ENCODE measurements around the gene RENBP.
A peak's percentile ranks its signal among the peaks of the same experiment; 100 is the strongest.

Gene RENBP

DNA sequence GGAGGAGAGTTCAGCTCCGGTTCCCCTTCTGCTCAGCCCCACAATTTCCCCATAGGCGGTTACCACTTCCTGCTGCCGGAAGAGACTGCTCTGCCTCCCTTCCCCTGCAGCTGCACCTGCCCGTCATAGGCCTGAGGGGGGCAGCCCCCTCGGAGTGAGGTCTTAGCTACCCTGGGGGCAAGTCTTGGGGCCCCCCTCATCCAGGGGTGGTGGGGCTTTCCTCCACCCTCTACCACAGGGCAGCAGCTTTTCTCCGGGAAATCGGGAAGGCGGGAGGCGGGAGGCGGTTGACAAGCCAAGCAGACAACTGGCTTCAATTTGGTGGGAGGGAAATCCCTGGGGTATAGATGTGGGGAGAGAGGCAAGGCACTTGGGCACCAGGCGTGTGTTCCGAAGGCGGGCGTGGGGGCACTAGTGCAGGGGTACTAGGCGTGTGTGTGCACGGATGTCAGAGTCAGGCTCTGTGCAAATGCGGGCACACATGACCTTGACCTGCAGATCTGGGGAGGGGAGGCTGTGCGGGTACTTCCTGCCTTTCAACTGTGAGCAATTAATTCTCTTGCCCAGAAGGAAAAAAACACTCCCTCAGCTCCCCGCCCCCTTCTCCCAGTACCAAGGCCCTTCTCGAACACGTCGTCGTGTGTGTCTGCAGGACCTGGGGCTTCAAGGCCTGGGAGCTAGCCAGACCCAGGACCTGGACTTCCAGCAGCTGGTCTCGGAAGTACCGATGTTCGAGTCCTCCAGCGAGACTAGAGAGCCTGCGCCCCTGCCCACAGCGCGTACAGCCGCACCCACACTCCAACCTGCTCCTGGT lies 17.4 kb downstream of the RENBP start:
- in situ Hi-C loops (cut with MboI; ENCODE audit: low pct_unique_long_range_greater_than_20kb, low sequenced_read_pairs, unreplicated experiment), result loop anchor here (25.0 kb wide), 1 partner anchor 965 kb away; no protein-coding TSS in a partner anchor
- peak; percentile 92 for DNase-seq (ENCODE audit: low spot score)
- TF ChIP-seq, protein P1, sequence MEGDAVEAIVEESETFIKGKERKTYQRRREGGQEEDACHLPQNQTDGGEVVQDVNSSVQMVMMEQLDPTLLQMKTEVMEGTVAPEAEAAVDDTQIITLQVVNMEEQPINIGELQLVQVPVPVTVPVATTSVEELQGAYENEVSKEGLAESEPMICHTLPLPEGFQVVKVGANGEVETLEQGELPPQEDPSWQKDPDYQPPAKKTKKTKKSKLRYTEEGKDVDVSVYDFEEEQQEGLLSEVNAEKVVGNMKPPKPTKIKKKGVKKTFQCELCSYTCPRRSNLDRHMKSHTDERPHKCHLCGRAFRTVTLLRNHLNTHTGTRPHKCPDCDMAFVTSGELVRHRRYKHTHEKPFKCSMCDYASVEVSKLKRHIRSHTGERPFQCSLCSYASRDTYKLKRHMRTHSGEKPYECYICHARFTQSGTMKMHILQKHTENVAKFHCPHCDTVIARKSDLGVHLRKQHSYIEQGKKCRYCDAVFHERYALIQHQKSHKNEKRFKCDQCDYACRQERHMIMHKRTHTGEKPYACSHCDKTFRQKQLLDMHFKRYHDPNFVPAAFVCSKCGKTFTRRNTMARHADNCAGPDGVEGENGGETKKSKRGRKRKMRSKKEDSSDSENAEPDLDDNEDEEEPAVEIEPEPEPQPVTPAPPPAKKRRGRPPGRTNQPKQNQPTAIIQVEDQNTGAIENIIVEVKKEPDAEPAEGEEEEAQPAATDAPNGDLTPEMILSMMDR (IDR thresholded peaks at IDR 0.05; ENCODE audit: extremely low read depth, insufficient read depth, missing control alignments), result no peak

DNA sequence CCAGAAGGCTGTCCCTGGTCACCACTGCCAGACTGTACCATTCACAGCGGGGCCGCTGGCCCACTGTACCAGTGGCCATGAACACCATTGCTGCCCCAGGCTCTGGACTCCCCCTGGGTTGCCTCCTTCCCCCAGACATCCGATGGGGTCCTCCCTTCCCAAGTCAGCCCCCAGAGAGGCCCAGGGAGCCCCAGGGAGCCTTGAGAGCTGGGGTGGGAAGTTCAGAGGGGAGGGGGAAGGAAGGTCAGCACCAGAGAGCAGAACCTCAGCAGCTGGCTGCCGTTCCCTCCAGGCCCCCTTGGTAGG lies 17.9 kb downstream of the RENBP start:
- no peak for DNase-seq (ENCODE audit: low spot score)
- in situ Hi-C loops (cut with MboI; ENCODE audit: low pct_unique_long_range_greater_than_20kb, low sequenced_read_pairs, unreplicated experiment), result loop anchor here (25.0 kb wide), 1 partner anchor 964 kb away; no protein-coding TSS in a partner anchor
- TF ChIP-seq, protein P1 (IDR thresholded peaks at IDR 0.05; ENCODE audit: extremely low read depth, insufficient read depth, missing control alignments), result no peak

DNA sequence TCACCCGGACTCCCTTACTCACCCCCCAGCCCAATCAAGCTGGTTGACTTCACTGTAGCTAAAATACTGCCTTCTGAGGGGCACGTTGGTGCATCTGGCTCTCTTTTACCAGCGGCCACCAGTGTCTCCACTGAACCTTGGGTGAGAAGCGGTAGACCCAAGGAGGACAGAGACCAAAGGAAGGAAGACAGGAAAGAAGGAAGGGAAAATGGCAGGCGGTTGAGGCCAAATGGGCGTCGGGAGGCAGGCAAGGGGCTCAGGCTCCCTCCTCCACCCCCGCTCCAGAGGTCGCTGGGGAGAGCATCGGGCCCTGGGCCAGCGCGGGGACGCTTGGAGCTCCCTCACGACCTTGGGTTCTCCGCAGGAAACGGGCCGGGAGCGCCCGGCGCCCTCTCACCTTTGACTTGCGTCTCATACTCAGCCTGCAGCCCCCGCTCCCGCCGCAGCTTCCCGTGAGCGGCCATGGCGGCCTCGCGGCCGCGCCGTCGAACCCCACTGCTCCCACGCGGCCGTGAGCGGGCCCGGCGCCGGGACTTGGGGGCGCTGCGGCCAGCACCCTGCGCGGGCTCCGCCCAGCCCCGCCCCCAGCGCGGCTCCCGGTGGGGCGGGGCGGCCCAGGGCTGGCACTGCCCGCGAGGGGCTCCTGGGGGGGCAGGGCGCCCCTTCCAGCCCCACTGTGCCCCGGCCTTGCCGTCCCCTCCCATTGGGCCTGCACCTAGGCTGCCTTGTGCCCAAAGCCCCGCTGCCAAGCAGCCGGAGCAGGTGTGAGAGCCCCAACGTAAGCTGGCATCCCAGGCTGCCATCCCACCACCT lies 18.5 kb downstream of the RENBP start, which contains the start of gene ARHGAP4:
ARHGAP4 (minus strand) TSS at position 526 of the 813 bp plus-strand sequence; CDS start at position 464, 62 bp downstream.
- TF ChIP-seq, protein P1 (IDR thresholded peaks at IDR 0.05; ENCODE audit: extremely low read depth, insufficient read depth, missing control alignments), result peak; percentile 6
- peak; percentile 62 for DNase-seq (ENCODE audit: low spot score)
- in situ Hi-C loops (cut with MboI; ENCODE audit: low pct_unique_long_range_greater_than_20kb, low sequenced_read_pairs, unreplicated experiment), result loop anchor here (25.0 kb wide), 1 partner anchor 964 kb away; no protein-coding TSS in a partner anchor

DNA sequence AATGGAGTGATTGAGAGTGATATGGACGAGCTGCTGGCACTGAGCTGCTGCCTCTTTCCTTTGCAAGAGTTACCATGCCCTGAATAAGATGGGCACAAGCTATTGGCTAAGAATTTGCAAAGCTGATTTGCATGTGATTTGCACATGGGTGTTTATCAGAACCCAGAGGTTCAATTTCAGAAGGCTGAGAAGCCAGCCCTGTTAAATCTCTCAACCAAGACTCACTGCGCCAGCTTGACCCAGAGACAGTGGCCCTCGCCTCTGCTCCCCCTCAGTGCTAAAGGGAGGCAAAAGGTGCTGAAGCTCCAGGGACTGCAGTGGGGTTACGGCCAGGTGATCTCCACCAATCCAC lies 19.1 kb downstream of the RENBP start:
- DNase-seq (ENCODE audit: low spot score), result no peak
- TF ChIP-seq, protein P1 (IDR thresholded peaks at IDR 0.05; ENCODE audit: extremely low read depth, insufficient read depth, missing control alignments), result no peak
- in situ Hi-C loops (cut with MboI; ENCODE audit: low pct_unique_long_range_greater_than_20kb, low sequenced_read_pairs, unreplicated experiment), result loop anchor here (25.0 kb wide), 1 partner anchor 963 kb away; no protein-coding TSS in a partner anchor

DNA sequence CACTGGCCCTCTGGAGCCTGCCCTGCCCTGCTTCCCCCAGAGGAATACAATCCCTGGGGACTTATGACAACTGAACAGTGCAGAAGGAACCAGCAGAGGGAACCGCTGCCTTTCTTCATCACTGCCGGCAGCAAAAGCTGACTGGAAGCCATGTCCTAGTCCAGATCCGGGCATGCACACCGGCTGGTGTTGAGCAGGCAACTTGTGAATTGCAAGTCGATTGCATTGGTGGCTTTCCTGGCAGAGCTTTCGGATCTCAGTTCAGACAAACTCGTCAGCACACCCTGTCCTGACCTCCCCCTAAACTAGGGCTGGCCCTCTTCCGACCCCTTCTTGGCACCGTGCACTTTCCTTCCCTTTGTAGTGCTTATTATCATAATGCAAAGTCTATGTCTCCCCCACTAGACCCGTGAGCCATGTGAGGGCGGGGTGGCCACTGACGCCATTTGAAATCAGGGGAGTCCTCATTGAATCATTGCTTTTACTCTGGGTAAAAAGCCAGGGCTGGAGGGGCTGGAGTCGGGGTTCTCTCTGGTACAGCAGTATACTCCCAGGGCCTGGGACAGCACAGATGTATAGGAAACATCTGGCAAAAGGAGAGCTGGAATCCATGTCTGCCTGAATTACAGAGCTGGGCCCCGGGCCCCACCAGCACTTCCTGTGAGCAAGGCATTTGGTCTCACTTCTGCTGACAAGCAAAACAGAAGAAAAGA lies 20.1 kb downstream of the RENBP start:
- in situ Hi-C loops (cut with MboI; ENCODE audit: low pct_unique_long_range_greater_than_20kb, low sequenced_read_pairs, unreplicated experiment), result no loop called here
- DNase-seq (ENCODE audit: low spot score), result peak; percentile 57
- TF ChIP-seq, protein P1 (IDR thresholded peaks at IDR 0.05; ENCODE audit: extremely low read depth, insufficient read depth, missing control alignments), result peak; percentile 20
